ENCODE data around the gene ZKSCAN2.

Gene ZKSCAN2

DNA sequence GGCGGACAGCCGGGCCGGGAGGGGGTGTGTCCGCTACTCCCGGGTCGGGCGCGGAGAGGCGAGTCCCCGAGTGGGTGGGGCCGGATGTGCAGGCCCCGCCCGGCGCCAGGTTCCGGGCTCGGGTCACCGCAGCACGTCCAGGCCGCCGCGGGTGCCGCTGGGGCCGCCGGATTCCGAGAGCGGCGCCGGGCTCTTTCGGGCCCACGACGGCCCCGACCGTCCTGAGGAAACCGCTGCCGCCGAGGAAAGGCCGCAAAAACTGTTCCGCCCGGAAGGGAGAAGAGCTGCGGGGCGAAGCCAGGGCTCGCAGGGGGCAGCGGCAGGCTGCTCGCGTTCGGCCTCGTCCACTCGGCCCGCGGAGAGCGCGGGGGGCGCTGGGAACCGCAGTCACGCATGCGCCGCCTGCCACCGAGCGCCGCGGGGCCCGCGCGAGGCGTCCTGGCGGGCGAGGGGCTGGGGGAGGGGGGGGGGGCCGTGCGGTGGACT, at the start of gene ZKSCAN2:
ZKSCAN2 (minus strand) TSS at position 376 of the 486 bp plus-strand sequence. CDS start 718 bp downstream, outside the sequence.
- DNase-seq: peak; percentile 83

- DNase-seq: no peak
Measured at GRCh38 chr16:25299792-25300590, 42.3 kb upstream of the ZKSCAN2 start.

GRCh38 chr16:25298165-25298872, 40.7 kb upstream of the ZKSCAN2 start:
- no peak for DNase-seq

- DNase-seq: no peak
Measured at GRCh38 chr16:25297151-25297787, 39.6 kb upstream of the ZKSCAN2 start.

DNA sequence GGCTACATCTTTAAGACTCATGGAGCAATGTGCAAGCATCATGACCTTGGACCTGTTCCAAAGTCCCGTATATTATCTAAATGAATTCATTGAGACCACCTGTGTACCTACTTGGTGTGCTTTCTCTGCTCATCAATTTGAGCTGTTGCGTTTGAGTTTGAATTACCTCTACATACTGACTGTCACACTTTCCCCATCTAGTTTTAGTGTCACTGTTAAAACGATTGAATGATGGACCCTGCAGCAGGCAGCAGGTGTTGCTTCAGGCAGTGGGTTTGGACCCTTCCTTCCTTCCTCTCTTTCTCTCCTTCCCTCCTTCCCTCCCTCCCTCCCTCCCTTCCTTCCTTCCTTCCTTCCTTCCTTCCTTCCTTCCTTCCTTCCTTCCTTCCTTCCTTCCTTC, 33.9 kb upstream of the ZKSCAN2 start:
- no peak for DNase-seq

- DNase-seq: no peak
Measured at GRCh38 chr16:25289466-25289865, 31.8 kb upstream of the ZKSCAN2 start.

DNA sequence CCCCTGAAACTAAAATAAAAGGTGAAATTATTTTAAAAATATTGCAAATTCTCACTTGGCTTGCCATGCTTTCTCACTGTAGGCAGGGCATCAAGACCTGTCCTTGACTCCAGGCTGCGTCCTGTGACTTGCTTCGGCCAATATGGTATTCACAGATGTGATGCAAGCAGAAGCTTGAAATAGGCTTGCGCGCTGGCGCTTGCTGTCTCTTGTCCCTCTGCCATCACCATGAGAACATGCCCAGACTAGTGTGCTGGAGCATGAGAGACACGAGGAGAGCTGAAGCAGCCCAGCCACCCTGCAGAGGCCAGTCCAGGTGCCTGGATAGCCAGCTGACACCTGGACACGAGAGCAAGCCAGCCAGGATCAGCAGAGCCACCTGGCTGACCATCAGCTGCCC, 21.8 kb upstream of the ZKSCAN2 start:
- DNase-seq: no peak

DNA sequence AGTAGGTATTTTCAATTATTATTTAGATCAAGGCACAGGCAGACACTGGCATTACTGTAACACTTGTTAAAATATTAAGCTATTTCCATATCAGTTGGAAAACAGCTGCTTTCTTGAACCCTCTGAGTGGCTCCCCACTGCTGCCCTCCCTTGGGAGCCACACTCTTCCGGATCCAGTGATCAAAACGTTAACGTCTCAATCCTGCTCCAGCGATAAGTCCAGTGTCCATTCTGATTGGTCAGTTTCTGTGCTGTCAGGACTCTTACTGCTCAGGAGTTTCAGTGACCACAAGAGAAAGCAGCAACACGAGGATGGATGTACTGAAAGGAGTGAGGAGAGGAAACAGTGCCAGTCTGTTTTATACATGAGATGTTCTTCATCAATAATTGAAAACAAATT, 13.8 kb upstream of the ZKSCAN2 start:
- DNase-seq: no peak

DNA sequence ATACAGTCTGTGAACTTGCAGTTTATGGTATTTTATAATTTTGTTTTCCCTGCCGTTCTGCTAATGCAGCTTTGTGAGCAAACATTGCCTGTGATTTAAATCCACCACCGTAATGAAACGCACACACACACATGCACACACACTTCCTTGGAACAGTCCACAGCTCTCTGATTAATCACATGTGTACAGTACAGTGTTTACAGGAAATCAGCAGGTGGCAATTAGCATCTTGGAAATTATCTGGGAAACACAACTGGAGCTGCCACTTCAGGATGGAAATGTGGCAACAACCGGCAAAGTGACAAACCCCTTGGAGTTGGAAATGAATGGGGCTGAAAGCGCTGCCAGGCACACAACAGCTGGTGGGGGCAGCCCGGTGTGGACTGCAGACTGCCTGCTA, 12.9 kb upstream of the ZKSCAN2 start:
- no peak for DNase-seq

DNA sequence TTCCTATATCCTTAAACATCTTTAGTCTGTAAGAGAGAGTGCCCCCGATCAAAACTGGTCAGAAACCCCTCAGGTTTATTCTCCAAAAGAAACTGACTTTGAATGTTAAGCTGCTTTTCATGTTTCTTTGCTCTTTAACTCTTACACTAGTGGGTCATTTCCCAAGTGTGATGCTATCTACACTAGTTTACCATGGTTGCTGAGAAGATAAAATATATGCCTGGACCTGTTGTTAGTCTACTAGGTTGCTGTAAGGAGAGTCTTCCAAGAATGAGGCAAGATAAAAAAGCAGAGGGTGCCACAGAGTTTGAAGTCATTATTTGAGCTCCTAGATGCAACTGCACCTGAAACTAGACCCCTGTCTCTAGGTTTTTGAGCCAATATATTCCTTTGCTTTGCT, 12.2 kb upstream of the ZKSCAN2 start:
- DNase-seq: no peak

GRCh38 chr16:25265968-25266367, 8.3 kb upstream of the ZKSCAN2 start:
- DNase-seq: no peak

DNA sequence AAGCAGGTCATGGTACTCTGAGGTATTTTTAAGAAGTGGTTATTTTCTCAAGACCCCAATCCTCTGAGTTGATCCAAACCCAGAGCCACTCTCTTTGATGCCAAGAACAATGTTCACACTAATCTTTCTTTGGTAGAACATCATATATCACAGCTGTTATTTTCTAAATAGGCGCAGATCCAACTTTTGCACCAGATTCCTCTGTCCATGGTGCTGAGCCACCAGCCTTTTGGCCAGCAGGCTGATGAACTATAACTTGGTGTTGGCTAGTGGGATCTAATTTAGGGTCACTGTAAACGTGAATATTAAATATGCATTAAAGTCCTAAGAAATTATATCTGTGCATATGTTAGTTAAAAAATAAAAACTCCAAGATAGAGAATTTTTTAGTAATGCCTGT, 7.0 kb upstream of the ZKSCAN2 start:
- DNase-seq: no peak

DNA sequence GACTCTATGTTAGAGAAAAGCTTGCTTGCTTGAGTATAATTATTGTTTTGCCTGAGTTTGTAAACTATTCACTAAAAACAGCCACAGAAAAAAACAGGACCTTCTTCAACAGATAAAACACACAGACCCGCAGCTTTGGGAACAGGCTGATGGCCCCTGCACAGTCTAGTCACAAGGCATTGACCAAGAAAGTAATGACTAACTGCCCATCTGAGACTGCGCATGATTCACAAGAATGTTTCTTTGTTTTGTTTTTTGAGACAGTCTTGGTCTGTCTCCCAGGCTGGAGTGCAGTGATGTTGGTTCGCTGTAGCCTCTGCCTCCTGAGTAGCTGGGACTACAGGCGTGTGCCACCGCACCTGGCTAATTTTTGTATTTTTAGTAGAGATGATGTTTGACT, 2.8 kb upstream of the ZKSCAN2 start:
- DNase-seq: no peak

- peak; percentile 32 for DNase-seq
Measured at GRCh38 chr16:25258861-25259179, 1.2 kb upstream of the ZKSCAN2 start.

DNA sequence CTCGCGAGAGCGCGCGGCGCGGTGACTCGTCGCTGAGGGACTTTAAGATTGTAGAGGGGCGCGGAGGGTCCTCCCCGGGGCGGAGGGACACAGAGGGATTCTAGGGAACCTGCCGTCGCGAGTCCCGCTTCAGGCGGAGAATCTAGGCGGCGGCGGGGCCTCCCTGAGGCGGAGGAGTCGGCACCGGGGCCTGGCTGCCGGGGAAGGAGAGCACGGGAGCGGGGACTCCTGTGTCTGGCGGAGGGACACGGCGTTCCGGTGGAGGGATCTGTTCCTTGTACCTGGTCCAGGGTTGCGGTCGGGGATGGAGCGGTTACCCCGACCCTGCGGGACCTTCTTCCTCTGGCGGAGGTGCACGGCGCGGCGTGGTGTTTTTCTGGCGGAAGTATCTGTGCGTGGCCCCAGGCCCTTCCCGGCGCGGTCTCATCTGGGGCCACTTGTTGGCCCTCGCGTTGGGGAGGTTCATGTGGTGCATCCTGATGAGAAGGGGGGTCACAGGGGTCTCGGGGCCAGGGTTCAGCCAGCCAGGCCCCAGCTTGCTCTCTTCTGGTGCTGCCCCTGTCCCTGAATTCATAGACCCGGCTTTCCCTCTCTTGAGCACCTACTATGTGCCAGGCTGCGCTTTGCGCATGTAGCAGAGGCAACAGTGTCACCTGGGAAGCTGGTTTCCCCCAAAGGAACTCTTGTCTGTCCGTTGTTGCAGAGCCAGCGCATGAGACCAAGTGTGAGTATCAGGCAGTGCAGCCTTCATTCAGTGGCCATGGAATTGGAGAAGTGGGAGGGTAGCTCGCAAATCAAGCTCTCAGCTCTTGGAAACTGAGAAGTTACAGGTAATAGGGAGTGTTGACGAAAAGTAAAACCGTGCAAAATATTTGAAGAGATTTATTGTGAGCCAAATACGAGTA, 563 bp upstream of the ZKSCAN2 start:
- peak; percentile 81 for DNase-seq

- DNase-seq: peak; percentile 5
Measured at GRCh38 chr16:25256695-25257469, 763 bp downstream of the ZKSCAN2 start.

GRCh38 chr16:25253322-25253721, 4.3 kb downstream of the ZKSCAN2 start:
- no peak for DNase-seq

DNA sequence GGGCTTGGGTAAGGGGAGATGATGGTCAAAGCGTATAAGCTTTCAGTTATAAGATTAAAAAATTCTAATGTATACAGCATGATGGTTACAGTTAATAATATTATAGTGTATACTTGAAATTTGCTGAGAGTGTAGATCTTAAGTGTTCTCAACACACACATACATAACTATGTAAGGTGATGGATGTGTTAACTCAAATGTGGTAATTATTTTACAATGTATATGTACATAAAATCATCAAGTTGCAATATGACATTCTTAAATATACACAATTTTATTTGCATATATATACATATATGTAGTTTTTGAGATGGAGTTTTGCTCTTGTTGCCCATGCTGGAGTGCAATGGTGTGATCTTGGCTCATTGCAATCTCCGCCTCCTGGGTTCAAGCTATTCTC, 7.2 kb downstream of the ZKSCAN2 start:
- no peak for DNase-seq

- no peak for DNase-seq
Measured at GRCh38 chr16:25235991-25236390, 21.7 kb downstream of the ZKSCAN2 start.

- no peak for DNase-seq
Measured at GRCh38 chr16:25228372-25228771, 29.3 kb downstream of the ZKSCAN2 start.

DNA sequence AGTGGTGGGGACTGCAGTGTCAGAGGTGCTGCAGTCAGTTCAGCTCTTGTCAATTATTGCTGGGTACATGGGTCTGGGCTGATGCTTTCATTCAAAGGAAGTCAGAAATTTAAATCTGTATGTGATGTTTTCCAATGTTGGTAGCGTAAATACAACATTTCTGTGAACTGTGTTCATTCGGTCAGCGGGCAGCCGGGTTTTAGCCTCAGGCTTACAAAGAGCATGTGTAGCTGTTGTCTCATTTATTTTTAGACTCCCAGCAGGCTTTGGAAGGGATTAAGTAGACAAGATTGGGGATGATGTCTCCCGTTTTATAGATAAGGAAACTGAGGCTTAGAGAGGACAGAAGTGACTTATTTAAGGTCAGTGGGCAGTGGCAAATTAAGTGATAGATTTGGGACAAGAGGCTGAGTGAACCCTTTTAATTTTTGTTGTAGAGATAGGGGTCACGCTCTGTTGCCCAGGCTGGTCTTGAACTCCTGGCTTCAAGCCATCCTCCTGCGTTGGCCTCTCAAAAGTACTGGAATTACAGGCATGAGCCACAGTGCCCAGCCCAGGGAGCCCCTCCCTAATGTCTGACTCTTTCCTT, 32.8 kb downstream of the ZKSCAN2 start:
- no peak for DNase-seq

GRCh38 chr16:25223964-25224363, 33.7 kb downstream of the ZKSCAN2 start:
- no peak for DNase-seq
